NT2/D1 (cell line): ENCODE measurements around the gene TMEM117.

Source experiments
- SUZ12 ChIP-seq: IDR thresholded peaks from 2 replicates; pipeline ENCODE4 v1.6.1; 2011; ENCODE audit not compliant: insufficient read length, insufficient read depth; ENCODE audit errors: extremely low read depth
- YY1 ChIP-seq: IDR thresholded peaks from 2 replicates; pipeline ENCODE4 v1.6.1; 2011; ENCODE audit not compliant: insufficient read length, insufficient read depth
- ZNF274 ChIP-seq: IDR thresholded peaks from 2 replicates; pipeline ENCODE4 v1.6.1; 2011; ENCODE audit warnings: mild to moderate bottlenecking, low read depth, low read length

GRCh38 chr12:44017216-44017615, 181.3 kb downstream of the TMEM117 start:
- TF ChIP-seq YY1 (no peak), SUZ12 (no peak), ZNF274 (no peak)
